Smooth muscle cell (in vitro differentiated cells): ENCODE results near the gene JMJD1C. TPM values are rescaled to one million over a fixed set of nuclear protein-coding genes. Genes with fewer than 3 reads are reported as not detected.
"Not testable (repeated sequence)": the region's sequence is repeated elsewhere in the genome, so short reads cannot be mapped to it uniquely, and the experiment has no call there.

Experiments
- DNase-seq: peaks from one replicate; lab custom pipeline; 2025; ENCODE audit not compliant: unreplicated experiment; lab: John Stamatoyannopoulos, UW
- H2AFZ ChIP-seq: fragments of 200-600 bp; sonication (generic); 2 replicates; pipeline ENCODE4 v1.6.0; 2016; ENCODE audit warnings: antibody characterized with exemption, low read depth, mild to moderate bottlenecking
- H3F3A ChIP-seq: fragments of 200-600 bp; sonication (generic); 2 replicates; pipeline ENCODE4 v1.6.0; 2017; ENCODE audit warnings: antibody characterized with exemption, low read depth
- H3K27ac ChIP-seq: fragments of 200-600 bp; sonication (generic); 2 replicates; pipeline ENCODE4 v1.5.1; 2016; ENCODE audit warnings: low read depth, mild to moderate bottlenecking
- H3K27me3 ChIP-seq: fragments of 200-600 bp; sonication (generic); 2 replicates; pipeline ENCODE4 v1.6.1; 2016; ENCODE audit warnings: low read depth, mild to moderate bottlenecking
- H3K36me3 ChIP-seq: fragments of 200-600 bp; sonication (generic); 2 replicates; pipeline ENCODE4 v1.5.1; 2016; ENCODE audit warnings: low read depth
- H3K4me1 ChIP-seq: fragments of 200-600 bp; sonication (generic); 2 replicates; pipeline ENCODE4 v1.5.1; 2016; ENCODE audit warnings: low read depth
- H3K4me2 ChIP-seq: fragments of 200-600 bp; sonication (generic); 2 replicates; pipeline ENCODE4 v1.6.0; 2016; ENCODE audit warnings: mild to moderate bottlenecking
- H3K4me3 ChIP-seq: fragments of 200-600 bp; sonication (generic); 2 replicates; pipeline ENCODE4 v1.5.1; 2016; ENCODE audit warnings: mild to moderate bottlenecking
- H3K79me2 ChIP-seq: fragments of 200-600 bp; sonication (generic); 2 replicates; pipeline ENCODE4 v1.6.0; 2016; ENCODE audit warnings: low read depth, mild to moderate bottlenecking
- H3K9ac ChIP-seq: fragments of 200-600 bp; sonication (generic); 2 replicates; pipeline ENCODE4 v1.6.0; 2016; ENCODE audit warnings: low read depth
- H3K9me3 ChIP-seq: fragments of 200-600 bp; sonication (generic); replicated peaks from 2 replicates; pipeline ENCODE4 v1.5.1; 2016; ENCODE audit warnings: low read depth
- H4K20me1 ChIP-seq: fragments of 200-600 bp; sonication (generic); 2 replicates; pipeline ENCODE4 v1.6.0; 2016; ENCODE audit warnings: low read depth
- WGBS: methylation state at CpG from one replicate; pipeline ENCODE4 v1.1.7; 2016; ENCODE audit warnings: low lambda C conversion rate; 5-methylcytosine and 5-hydroxymethylcytosine counted together
- polyA plus RNA-seq: library from polyadenylated mRNA; unstranded; fragments of >200 nt; fragmentation: Nextera tagmentation; extraction: Ambion mirVana; gene quantifications from 2 replicates; pipeline ENCODE4 v1.2.1, GENCODE V29; 2016
- total RNA-seq: library from RNA; depleted of rRNA; stranded (reverse); fragments of >200 nt; gene quantifications from 2 replicates; pipeline ENCODE4 v1.2.3, GENCODE V29; 2014
- TF ChIP-seq, protein P1 (sequence below): fragments of 200-600 bp; sonication (generic); IDR thresholded peaks from 2 replicates; pipeline ENCODE4 v1.5.1; 2017; ENCODE audit warnings: borderline replicate concordance, mild to moderate bottlenecking, antibody characterized with exemption; ENCODE audit not compliant: insufficient read depth, poor library complexity, severe bottlenecking

JMJD1C gene
- total and polyA plus RNA-seq, 2 experiments from 2014 or later: 28.5 to 132 TPM

DNA sequence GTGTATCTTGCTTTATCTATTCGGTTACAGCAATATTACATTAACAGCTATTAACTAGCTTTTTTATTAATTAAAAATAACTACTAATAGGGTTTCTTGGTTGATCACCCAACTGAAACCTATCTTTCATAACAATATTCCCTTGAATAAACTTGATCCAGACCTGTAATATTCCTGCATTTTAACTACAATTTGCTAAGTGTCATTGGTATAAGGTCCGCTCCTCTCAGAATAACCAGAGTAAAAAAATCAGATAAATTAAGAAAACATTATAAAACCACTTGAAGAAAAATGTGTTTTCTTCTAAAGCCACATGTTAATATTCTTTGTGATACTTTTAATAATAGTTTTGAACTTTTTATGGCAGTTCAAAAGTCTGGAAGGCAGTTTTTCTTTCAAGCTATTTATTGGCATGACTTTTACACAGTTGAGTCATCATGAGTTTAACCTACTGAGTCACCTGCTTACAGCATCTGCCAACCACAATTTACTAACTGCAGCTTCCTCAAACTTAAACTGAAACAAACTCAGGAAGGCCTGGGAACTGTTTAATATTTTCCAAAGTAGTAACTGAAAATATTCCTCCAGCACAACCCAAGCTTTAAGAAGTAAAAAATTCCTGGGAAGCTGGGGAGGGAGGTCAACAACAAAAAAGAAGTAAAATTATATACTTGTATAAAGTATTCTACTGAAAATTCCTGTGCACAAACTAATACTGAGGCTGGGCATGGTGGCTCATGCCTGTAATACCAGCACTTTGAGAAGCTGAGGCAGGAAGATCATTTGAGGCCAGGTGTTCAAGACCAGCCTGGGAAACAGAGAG is 229.5 kb downstream of the JMJD1C start:
- 81% methylated on average over 2 of the region's 2 CpGs for WGBS
- DNase-seq: no peak
- peak overlapping the region; percentile 34 for H3K9ac ChIP-seq
- peaks cover 26% of the 10 kb centered on the region for H3F3A ChIP-seq
- peaks cover 100% of the 10 kb centered on the region for H4K20me1 ChIP-seq
- H3K79me2 ChIP-seq: peaks cover 95% of the 10 kb centered on the region
- no peak overlapping the region for H2AFZ ChIP-seq
- H3K9me3 ChIP-seq: no peaks in the 10 kb centered on the region
- no peaks in the 10 kb centered on the region for H3K27me3 ChIP-seq
- TF ChIP-seq, protein P1, sequence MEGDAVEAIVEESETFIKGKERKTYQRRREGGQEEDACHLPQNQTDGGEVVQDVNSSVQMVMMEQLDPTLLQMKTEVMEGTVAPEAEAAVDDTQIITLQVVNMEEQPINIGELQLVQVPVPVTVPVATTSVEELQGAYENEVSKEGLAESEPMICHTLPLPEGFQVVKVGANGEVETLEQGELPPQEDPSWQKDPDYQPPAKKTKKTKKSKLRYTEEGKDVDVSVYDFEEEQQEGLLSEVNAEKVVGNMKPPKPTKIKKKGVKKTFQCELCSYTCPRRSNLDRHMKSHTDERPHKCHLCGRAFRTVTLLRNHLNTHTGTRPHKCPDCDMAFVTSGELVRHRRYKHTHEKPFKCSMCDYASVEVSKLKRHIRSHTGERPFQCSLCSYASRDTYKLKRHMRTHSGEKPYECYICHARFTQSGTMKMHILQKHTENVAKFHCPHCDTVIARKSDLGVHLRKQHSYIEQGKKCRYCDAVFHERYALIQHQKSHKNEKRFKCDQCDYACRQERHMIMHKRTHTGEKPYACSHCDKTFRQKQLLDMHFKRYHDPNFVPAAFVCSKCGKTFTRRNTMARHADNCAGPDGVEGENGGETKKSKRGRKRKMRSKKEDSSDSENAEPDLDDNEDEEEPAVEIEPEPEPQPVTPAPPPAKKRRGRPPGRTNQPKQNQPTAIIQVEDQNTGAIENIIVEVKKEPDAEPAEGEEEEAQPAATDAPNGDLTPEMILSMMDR: no peak
- peak overlapping the region; percentile 95 for H3K27ac ChIP-seq
- no peaks in the 10 kb centered on the region for H3K36me3 ChIP-seq
- peak overlapping the region; percentile 6 for H3K4me3 ChIP-seq
- H3K4me1 ChIP-seq: peaks cover 9% of the 10 kb centered on the region
- peak overlapping the region; percentile 72 for H3K4me2 ChIP-seq

GRCh38 chr10:63235136-63235535 is 230.6 kb downstream of the JMJD1C start:
- H3K36me3 ChIP-seq, H3K4me1 ChIP-seq, DNase-seq, H3K4me2 ChIP-seq, H2AFZ ChIP-seq, H3K9ac ChIP-seq, H3K9me3 ChIP-seq, H3K4me3 ChIP-seq, H3K27me3 ChIP-seq: not testable (repeated sequence)
- Histone ChIP-seq H3F3A (peaks cover 20% of the 10 kb centered on the region), H4K20me1 (peaks cover 100% of the 10 kb centered on the region), H3K79me2 (peaks cover 95% of the 10 kb centered on the region), H3K27ac (peak overlapping the region; percentile 95)
- WGBS: 98% methylated on average over 10 of the region's 10 CpGs

DNA sequence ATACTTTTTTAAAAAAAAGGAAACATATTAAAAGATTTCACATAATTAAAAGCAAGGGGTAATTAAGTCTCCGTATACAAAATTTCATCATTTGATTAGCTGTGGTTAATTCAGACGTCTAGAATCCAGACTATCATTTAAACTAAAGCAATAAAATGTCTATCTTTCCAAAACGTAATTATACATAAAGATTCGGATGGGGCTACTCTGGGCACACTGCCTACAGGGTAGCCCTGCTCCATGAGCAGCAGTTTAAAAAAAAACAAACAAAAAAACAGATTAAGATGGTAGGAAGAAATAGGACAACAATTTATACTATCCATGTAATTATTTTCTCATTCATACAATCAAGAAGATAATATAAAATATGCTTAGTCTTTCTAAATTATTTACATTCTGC is 236.6 kb downstream of the JMJD1C start:
- Histone ChIP-seq H3K36me3 (peaks cover 2% of the 10 kb centered on the region), H3F3A (no peaks in the 10 kb centered on the region), H3K4me2 (no peak overlapping the region), H3K27me3 (no peaks in the 10 kb centered on the region), H3K9me3 (no peaks in the 10 kb centered on the region), H3K4me3 (no peak overlapping the region), H3K9ac (no peak overlapping the region), H2AFZ (no peak overlapping the region), H3K4me1 (no peaks in the 10 kb centered on the region), H3K79me2 (peaks cover 100% of the 10 kb centered on the region), H4K20me1 (peaks cover 100% of the 10 kb centered on the region), H3K27ac (peak overlapping the region; percentile 32)
- TF ChIP-seq, protein P1: no peak
- DNase-seq: no peak
- 78% methylated on average over 4 of the region's 4 CpGs for WGBS

- TF ChIP-seq, protein P1: no peak
- peaks cover 2% of the 10 kb centered on the region for H3K36me3 ChIP-seq
- no peak overlapping the region for H3K4me2 ChIP-seq
Measured at GRCh38 chr10:63228237-63228636, 237.5 kb downstream of the JMJD1C start.

More at GRCh38 chr10:63228237-63228636, 237.5 kb downstream of the JMJD1C start:
- H3K9ac ChIP-seq: no peak overlapping the region
- H3K9me3 ChIP-seq: no peaks in the 10 kb centered on the region
- H2AFZ ChIP-seq: no peak overlapping the region
- H3K27me3 ChIP-seq: no peaks in the 10 kb centered on the region
- H3K4me3 ChIP-seq: no peak overlapping the region
- no peaks in the 10 kb centered on the region for H3K4me1 ChIP-seq
- H3F3A ChIP-seq: no peaks in the 10 kb centered on the region
- peaks cover 100% of the 10 kb centered on the region for H4K20me1 ChIP-seq
- peaks cover 100% of the 10 kb centered on the region for H3K79me2 ChIP-seq
- no peak for DNase-seq
- H3K27ac ChIP-seq: peak overlapping the region; percentile 32
